ENCODE measurements around the gene C1QC.

The C1QC gene

DNA sequence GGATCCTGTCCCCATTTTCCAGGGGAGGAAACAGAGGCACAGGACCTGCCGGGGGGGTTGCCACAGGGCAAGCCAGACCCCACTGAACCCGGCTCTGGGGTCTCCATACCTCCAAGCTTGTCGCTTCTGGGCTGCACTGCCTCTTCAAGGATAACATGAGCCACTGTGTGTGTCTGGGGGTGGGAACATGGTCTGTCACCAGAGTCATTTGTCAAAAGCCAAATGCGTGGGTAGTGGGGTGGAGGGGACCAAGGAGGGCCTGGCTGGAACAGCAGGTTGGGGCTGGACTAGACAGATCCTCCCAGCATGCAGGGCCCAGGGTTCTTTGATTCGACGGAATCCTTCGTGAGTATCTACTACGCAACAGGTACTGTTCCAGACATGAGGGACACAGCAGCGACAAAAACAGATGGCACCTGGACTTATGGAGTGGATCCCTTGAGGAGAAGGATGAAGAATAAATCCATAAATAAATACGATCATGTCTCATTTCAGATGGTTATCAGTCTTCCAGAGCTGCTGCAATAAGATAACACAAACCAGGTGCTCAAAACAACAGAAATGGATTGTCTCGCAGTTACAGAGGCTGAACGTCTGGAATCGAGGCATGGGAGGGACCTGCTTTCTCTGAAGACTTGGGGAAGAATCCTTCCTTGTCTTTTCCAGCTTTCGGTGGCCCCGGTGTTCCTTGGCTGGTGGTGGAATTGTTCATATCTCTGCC, 38.3 kb downstream of the C1QC start:
- DNase-seq, result no peak

DNA sequence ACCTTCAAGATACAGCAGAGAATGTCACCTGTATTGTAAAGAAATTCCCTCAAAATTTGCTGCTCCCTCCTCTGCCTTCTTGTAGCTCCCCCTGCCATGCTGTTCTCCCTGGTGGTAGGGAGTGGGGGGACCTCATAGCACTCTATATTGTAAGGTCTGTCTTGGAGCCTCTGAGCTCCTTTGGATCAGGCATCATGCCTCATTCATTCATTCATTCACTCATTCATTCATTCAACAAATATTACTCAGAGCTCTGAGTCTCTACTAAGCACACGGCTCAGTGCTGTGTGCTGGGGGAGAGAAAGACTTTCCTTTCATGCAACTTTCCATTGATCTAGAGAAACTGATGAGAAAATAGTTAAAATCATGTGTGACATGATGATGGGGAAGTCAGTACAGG, 40.1 kb downstream of the C1QC start:
- DNase-seq, result no peak

DNA sequence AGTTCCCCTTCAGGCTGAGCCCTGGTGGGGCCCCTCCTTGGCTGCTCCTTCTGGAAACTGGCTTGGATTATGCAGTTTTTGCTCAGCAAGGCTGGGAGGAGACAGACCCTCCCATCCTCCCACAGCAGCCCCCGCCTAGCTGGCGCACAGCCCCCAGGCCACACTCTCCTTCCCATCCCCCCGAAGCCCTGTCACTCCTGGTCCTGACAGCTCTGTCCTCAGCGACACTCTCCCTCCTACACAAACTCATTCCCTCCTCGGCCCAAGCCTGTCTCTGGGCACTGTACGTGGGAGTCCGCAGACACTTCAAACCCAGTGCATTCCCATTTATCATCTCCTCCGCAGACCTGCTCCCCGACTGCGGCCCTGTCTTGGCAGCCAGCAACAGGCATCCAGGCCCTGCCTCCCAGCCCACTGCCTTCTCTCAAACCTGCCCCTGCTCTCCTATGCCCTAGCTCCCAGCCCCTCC, 42.2 kb downstream of the C1QC start:
- DNase-seq, result no peak

DNA sequence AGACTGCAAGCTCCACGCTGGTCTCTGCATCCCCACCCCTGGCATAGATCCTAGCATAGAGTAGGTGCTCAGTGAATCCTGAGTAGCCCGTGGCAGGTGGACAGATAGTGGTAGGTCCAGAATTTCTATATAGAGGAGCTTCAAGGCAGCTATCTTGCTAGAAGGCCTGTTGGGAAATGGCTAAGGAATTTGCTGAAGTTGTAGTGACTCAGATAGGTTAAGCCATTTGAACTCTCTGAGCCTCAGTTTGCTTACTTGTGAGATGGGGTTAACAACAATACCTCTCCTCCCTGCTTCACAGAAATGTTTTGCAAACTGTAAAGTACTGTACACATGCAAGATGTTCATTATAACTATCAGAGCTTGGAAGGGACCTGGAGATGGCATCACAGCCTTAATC, 43.8 kb downstream of the C1QC start:
- DNase-seq, result no peak

DNA sequence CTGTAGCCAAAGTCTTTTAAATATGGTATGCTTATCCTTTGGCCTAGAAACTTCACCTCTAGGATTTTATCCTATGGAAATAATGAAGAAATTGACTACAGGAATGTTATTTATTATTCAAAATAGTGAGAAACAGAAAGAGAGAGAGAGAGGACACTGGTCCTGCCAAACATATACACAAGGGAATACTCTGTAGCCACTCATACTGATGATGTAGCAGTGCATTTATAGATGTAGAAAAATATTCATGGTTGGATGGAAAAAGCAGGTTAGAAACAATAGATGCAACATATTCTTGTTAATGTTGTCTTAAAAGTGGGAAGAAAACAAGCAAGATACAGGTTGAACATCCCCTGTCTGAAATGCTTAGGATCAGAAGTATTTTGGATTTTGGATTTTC, 45.0 kb downstream of the C1QC start:
- no peak for DNase-seq

DNA sequence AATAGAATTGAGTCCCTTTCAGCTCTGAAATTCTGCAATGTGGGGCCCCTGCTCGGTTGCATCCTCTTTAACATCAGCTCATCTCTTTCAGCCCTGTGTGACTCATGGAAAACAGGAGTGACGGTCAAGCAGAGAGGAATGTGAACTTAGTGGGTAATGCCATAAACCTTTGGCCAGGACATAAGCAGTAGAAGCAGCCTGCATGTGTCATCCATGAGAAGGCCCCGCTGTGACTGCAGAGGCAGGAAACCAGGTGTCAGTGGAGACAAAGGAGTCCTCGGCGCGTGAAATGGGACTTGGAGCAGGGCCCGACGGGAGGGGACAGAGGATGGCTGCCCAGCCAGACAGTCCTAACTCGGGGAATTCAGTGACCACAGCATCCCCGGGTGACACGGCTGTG, 46.1 kb downstream of the C1QC start:
- DNase-seq, result no peak

DNA sequence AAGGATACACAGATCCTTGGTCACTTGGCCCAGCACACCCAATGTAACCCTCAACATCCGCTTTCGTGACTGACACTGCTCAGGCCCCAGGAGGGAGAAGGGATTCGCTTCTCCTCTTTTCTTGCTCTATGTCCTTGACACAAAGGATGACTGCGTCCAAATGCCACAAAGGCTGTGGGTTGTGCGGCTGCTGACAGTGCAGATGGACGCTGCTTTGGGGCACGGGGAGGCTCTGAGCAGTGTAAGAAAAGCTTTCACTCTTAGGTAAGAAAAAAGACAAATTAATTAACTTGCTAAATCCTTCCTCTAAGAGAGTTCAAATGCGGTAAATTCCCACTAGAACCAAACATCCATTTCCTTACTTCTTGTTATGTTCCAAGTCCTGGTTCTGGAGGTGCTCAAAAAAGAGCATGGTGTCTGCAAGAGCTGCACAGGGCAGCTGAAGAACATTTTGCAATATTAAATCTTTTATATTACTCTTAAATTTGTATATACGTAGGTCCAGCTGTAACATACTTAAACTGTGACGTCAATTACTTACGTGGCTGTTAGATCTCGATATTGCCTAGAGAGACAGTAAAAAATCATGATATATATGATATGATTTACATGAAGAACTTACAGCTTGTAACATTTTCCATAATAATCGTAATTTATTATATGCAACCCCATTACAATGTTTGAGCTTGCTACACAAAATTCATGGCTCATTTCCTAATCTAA, 47.8 kb downstream of the C1QC start:
- DNase-seq, result no peak

DNA sequence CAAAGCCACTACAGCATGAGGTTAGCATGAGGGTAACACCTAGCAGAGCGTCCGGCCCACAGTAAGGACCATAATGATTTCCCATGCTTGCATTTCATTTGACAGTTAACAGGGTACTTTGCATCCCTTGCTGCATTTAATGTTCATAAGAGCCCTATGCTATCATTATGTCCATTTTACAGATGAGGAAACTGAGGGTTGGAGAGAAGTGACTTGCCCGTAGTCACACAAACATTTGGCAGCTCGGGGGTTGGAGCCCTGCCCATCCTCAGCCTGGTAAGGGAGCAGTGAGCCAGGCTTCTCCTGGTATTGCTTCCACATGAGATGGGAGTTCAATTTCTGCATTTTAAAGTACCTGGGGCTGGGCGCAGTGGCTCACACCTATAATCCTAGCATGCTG, 50.7 kb downstream of the C1QC start:
- no peak for DNase-seq

DNA sequence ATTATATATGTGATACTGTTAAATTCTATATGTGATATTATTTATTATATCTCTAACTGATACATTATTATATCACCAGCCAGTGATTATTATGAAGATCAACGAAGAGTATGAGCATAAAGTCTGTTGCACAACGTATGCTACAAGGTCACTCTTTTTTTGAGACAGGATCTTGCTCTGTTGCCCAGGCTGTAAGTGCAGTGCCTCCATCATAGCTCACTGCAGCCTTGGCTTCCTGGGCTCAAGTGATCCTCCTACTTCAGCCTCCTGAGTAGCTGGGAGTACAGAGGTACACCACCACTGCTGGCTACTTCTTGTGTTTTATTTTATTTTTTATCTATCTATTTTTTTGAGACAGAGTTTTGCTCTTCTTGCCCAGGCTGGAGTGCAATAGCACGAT, 53.2 kb downstream of the C1QC start:
- DNase-seq, result no peak
